ENCODE data around the gene PALD1. TPM values are rescaled to one million over a fixed set of nuclear protein-coding genes. Genes with fewer than 3 reads are reported as not detected.
"Not testable (repeated sequence)": the region's sequence is repeated elsewhere in the genome, so short reads cannot be mapped to it uniquely, and the experiment has no call there.

Gene PALD1
- total RNA-seq, 4 donors from 2014 or later = 6.0 to 9.7 (median 6.4) TPM

GRCh38 chr10:70607936-70608335 lies 129.4 kb downstream of the PALD1 start:
- H3K4me3 ChIP-seq (ENCODE audit: low read depth, poor library complexity, severe bottlenecking) = no peak overlapping the region
- 88 to 93% methylated on average over 4 of the region's 4 CpGs for WGBS, 2 donors
- no peak for DNase-seq (ENCODE audit: low spot score in 2 of 2)
- TF ChIP-seq POLR2A (IDR thresholded peaks at IDR 0.05) = no peak
- TF ChIP-seq CTCF (IDR thresholded peaks at IDR 0.05) = no peak
- intact Hi-C loops (cut with DNase I; ENCODE audit: low total_unique reads) = no loop called here

- intact Hi-C loops (cut with DNase I; ENCODE audit: low total_unique reads) = no loop called here
- DNase-seq (ENCODE audit: low spot score in 2 of 2) = no peak
- TF ChIP-seq CTCF (IDR thresholded peaks at IDR 0.05) = no peak
- TF ChIP-seq POLR2A (IDR thresholded peaks at IDR 0.05) = no peak
- no peak overlapping the region for H3K4me3 ChIP-seq (ENCODE audit: low read depth, poor library complexity, severe bottlenecking)
- 67 to 84% methylated on average over 2 of the region's 2 CpGs for WGBS, 2 donors
Observed at GRCh38 chr10:70613941-70614340, 135.4 kb downstream of the PALD1 start.

GRCh38 chr10:70614364-70614763 lies 135.8 kb downstream of the PALD1 start:
- WGBS, 2 donors = 90 to 91% methylated on average over 3 of the region's 3 CpGs
- H3K4me3 ChIP-seq (ENCODE audit: low read depth, poor library complexity, severe bottlenecking); intact Hi-C loops (cut with DNase I; ENCODE audit: low total_unique reads); DNase-seq (ENCODE audit: low spot score in 2 of 2): not testable (repeated sequence)

GRCh38 chr10:70615211-70615610 lies 136.6 kb downstream of the PALD1 start:
- H3K4me3 ChIP-seq (ENCODE audit: low read depth, poor library complexity, severe bottlenecking) = no peak overlapping the region
- WGBS, 2 donors = 88 to 90% methylated on average over 2 of the region's 2 CpGs
- no peak for TF ChIP-seq POLR2A (IDR thresholded peaks at IDR 0.05)
- no peak for TF ChIP-seq CTCF (IDR thresholded peaks at IDR 0.05)
- intact Hi-C loops (cut with DNase I; ENCODE audit: low total_unique reads) = loop anchor here (5.0 kb wide), 1 partner anchor 418 kb away; no protein-coding TSS in a partner anchor
- DNase-seq (ENCODE audit: low spot score in 2 of 2) = no peak

GRCh38 chr10:70615784-70616522 lies 137.4 kb downstream of the PALD1 start:
- 68 to 70% methylated on average over 7 of the region's 7 CpGs for WGBS, 2 donors
- peak in 1 of 2 donors; percentile 7 for DNase-seq (ENCODE audit: low spot score in 2 of 2)
- no peak overlapping the region for H3K4me3 ChIP-seq (ENCODE audit: low read depth, poor library complexity, severe bottlenecking)
- intact Hi-C loops (cut with DNase I; ENCODE audit: low total_unique reads) = loop anchor here (5.0 kb wide), 1 partner anchor 419 kb away; no protein-coding TSS in a partner anchor
- TF ChIP-seq POLR2A (IDR thresholded peaks at IDR 0.05) (no peak), CTCF (IDR thresholded peaks at IDR 0.05) (no peak)

- WGBS, 2 donors = 92 to 93% methylated on average over 4 of the region's 4 CpGs
- TF ChIP-seq CTCF (IDR thresholded peaks at IDR 0.05) (no peak), POLR2A (IDR thresholded peaks at IDR 0.05) (no peak)
- intact Hi-C loops (cut with DNase I; ENCODE audit: low total_unique reads) = loop anchor here (5.0 kb wide), 1 partner anchor 419 kb away; no protein-coding TSS in a partner anchor
- H3K4me3 ChIP-seq (ENCODE audit: low read depth, poor library complexity, severe bottlenecking) = no peak overlapping the region
- DNase-seq (ENCODE audit: low spot score in 2 of 2) = no peak
Observed at GRCh38 chr10:70616761-70617160, 138.2 kb downstream of the PALD1 start.

Other genes with a start within 250 kb of the PALD1 start
- gene PPA1, start 245.3 kb upstream of the PALD1 start, total RNA-seq = 100 to 1,000 TPM in 2 of 4 donors, 10 to 100 TPM in 2; 69.7 to 147 (median 96.9) TPM
- under 1 TPM in 2 of 4 donors, not detected in 2; 0.22 to 0.42 TPM for gene NPFFR1, start 194.8 kb upstream of the PALD1 start, total RNA-seq
- gene LRRC20, start 96.1 kb upstream of the PALD1 start, total RNA-seq = 1 to 10 TPM; 4.0 to 7.6 (median 5.9) TPM
- gene EIF4EBP2, start 74.6 kb upstream of the PALD1 start, total RNA-seq = 10 to 100 TPM; 40.2 to 68.0 (median 58.9) TPM
- not detected for gene NODAL, start 37.1 kb upstream of the PALD1 start, total RNA-seq
- 1 to 10 TPM in 2 of 4 donors, under 1 TPM in 2; 0.36 to 1.4 (median 1.1) TPM for gene PRF1, start 124.0 kb downstream of the PALD1 start, total RNA-seq
- gene ADAMTS14, start 193.7 kb downstream of the PALD1 start, total RNA-seq = 1 to 10 TPM in 1 of 4 donors, under 1 TPM in 2, not detected in 1; 0.22 to 1.0 (median 0.34) TPM

Data from lower leg skin (tissue), 4 donors.